ENCODE measurements around the gene KLF7. TPM values are rescaled to one million over a fixed set of nuclear protein-coding genes. Genes with fewer than 3 reads are reported as not detected.

KLF7 gene
- total and polyA plus RNA-seq, 4 donors = 4.4 to 51.8 (median 22.3) TPM

DNA sequence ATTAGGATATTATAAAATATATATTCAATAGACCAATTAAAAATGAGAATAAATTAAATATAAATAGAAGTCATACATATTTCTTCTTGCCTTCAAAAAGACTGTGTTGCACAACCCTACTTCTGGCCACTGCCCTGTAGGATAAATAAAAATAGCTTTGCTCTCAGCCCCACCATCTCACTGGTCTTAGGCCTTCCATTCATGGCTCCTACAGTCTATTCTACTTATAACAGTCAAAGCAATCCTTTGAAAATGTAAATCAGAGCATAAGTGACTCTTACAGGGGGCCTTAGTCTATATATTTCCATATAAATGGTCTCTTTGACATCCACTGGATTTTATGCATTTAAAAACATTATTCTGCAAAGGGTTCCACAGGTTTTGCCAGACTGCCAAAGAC, 72.9 kb downstream of the KLF7 start:
- DNase-seq (no peak), ATAC-seq (ENCODE audit: insufficient read depth, low FRiP score) (no peak)
- Histone ChIP-seq H3K4me3 (no peak overlapping the region), H3K36me3 (ENCODE audit: control insufficient read depth in 4 of 4, insufficient read depth in 4 of 4, low read length in 4 of 4) (peaks cover 0 to 2% (median 0%) of the 10 kb centered on the region in 4 donors), H3K27me3 (ENCODE audit: control insufficient read depth in 3 of 3, insufficient read depth in 3 of 3, low read length in 2 of 3) (no peaks in the 10 kb centered on the region), H3K9me3 (ENCODE audit: control insufficient read depth in 4 of 4, insufficient read depth in 3 of 4, low read length in 3 of 4) (no peaks in the 10 kb centered on the region), H3K27ac (ENCODE audit: low read depth in 1 of 2, low read length in 1 of 2) (no peak overlapping the region), H3K4me1 (ENCODE audit: control insufficient read depth in 5 of 5, insufficient read depth in 5 of 5, low read length in 5 of 5) (peaks cover 0 to 58% (median 0%) of the 10 kb centered on the region in 5 donors), H3K9ac (ENCODE audit: insufficient read depth in 1 of 2, low read length in 2 of 2) (no peak overlapping the region)
- TF ChIP-seq, protein P1, sequence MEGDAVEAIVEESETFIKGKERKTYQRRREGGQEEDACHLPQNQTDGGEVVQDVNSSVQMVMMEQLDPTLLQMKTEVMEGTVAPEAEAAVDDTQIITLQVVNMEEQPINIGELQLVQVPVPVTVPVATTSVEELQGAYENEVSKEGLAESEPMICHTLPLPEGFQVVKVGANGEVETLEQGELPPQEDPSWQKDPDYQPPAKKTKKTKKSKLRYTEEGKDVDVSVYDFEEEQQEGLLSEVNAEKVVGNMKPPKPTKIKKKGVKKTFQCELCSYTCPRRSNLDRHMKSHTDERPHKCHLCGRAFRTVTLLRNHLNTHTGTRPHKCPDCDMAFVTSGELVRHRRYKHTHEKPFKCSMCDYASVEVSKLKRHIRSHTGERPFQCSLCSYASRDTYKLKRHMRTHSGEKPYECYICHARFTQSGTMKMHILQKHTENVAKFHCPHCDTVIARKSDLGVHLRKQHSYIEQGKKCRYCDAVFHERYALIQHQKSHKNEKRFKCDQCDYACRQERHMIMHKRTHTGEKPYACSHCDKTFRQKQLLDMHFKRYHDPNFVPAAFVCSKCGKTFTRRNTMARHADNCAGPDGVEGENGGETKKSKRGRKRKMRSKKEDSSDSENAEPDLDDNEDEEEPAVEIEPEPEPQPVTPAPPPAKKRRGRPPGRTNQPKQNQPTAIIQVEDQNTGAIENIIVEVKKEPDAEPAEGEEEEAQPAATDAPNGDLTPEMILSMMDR (IDR thresholded peaks at IDR 0.05; ENCODE audit: control extremely low read depth, extremely low read depth) = no peak

DNA sequence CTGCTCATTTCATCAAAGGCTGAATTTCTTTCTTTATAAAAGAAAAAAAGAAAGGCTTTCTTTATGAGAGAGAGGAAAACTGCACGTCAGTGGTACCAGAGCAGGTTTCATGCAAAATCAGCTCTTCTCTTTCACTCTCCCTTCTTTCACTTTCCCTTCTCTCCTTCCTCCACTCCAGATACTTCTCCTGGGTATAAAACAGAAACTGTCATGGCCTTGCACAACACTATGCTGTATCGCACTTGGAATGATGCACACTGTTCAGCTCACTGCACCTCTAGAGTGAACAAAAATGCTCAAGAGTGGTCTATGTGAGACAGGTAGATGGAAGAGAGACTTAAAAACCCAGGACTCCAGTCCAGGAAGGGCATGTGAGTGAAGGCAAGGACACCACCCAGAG, 73.8 kb downstream of the KLF7 start:
- Histone ChIP-seq H3K27me3 (ENCODE audit: control insufficient read depth in 3 of 3, insufficient read depth in 3 of 3, low read length in 2 of 3) (no peaks in the 10 kb centered on the region), H3K4me1 (ENCODE audit: control insufficient read depth in 5 of 5, insufficient read depth in 5 of 5, low read length in 5 of 5) (peaks cover 0 to 61% (median 0%) of the 10 kb centered on the region in 5 donors), H3K9me3 (ENCODE audit: control insufficient read depth in 4 of 4, insufficient read depth in 3 of 4, low read length in 3 of 4) (no peaks in the 10 kb centered on the region), H3K27ac (ENCODE audit: low read depth in 1 of 2, low read length in 1 of 2) (peak overlapping the region; percentile 5 to 93), H3K4me3 (no peak overlapping the region), H3K9ac (ENCODE audit: insufficient read depth in 1 of 2, low read length in 2 of 2) (no peak overlapping the region), H3K36me3 (ENCODE audit: control insufficient read depth in 4 of 4, insufficient read depth in 4 of 4, low read length in 4 of 4) (peaks cover 0 to 4% (median 2%) of the 10 kb centered on the region in 4 donors)
- WGBS, 2 donors = 77 to 85% methylated on average over 2 of the region's 2 CpGs
- TF ChIP-seq, protein P1 (IDR thresholded peaks at IDR 0.05; ENCODE audit: control extremely low read depth, extremely low read depth) = no peak
- no peak for DNase-seq
- no peak for ATAC-seq (ENCODE audit: insufficient read depth, low FRiP score)

DNA sequence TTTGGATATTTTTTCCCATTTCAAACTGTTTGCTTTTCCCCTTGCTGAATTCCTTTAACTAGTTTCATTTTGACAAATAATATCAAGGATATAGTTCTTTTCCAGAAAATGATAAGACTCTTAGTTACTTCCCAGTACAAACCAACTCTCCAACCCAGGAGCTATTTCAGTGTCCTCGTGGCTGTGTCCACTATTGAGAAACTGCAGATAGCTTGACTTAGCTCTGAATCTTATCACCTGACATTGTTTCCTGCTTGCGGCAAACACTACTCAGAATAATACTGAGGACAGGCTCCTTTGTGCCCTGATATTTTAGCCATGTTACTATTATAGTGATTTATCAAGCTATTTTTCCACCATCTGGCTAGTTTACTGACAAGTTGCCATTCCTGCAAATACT, 74.6 kb downstream of the KLF7 start:
- Histone ChIP-seq H3K4me3 (no peak overlapping the region), H3K9me3 (ENCODE audit: control insufficient read depth in 4 of 4, insufficient read depth in 3 of 4, low read length in 3 of 4) (no peaks in the 10 kb centered on the region), H3K27me3 (ENCODE audit: control insufficient read depth in 3 of 3, insufficient read depth in 3 of 3, low read length in 2 of 3) (no peaks in the 10 kb centered on the region), H3K4me1 (ENCODE audit: control insufficient read depth in 5 of 5, insufficient read depth in 5 of 5, low read length in 5 of 5) (peaks cover 0 to 61% (median 0%) of the 10 kb centered on the region in 5 donors), H3K36me3 (ENCODE audit: control insufficient read depth in 4 of 4, insufficient read depth in 4 of 4, low read length in 4 of 4) (peaks cover 0 to 9% (median 2%) of the 10 kb centered on the region in 4 donors), H3K27ac (ENCODE audit: low read depth in 1 of 2, low read length in 1 of 2) (peak overlapping the region in 1 of 2 donors; percentile 93), H3K9ac (ENCODE audit: insufficient read depth in 1 of 2, low read length in 2 of 2) (no peak overlapping the region)
- DNase-seq (no peak), ATAC-seq (ENCODE audit: insufficient read depth, low FRiP score) (no peak)
- 22 to 32% methylated on average over 2 of the region's 2 CpGs for WGBS, 2 donors
- TF ChIP-seq, protein P1 (IDR thresholded peaks at IDR 0.05; ENCODE audit: control extremely low read depth, extremely low read depth) = no peak

DNA sequence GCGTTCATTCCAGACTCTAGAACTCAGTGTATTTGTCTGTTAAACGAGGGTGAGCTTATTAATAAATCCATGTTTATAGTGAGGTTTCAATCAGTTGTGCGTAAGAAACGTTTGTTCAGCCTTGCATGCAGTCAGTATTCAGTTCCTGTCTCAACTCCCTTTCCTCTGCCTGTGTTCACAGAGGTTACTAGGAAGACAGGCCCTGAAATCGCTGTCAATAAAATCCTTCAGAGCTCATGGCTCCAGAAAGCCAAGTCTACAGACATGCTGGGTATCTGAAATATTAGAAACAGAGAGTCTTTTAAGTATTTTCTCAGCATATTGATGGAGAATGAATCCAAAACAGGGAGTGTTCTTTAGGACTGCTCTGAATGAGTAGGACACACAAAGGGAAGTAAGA, 75.4 kb downstream of the KLF7 start:
- no peaks in the 10 kb centered on the region for H3K27me3 ChIP-seq (ENCODE audit: control insufficient read depth in 3 of 3, insufficient read depth in 3 of 3, low read length in 2 of 3)
- peaks cover 0 to 62% (median 0%) of the 10 kb centered on the region in 5 donors for H3K4me1 ChIP-seq (ENCODE audit: control insufficient read depth in 5 of 5, insufficient read depth in 5 of 5, low read length in 5 of 5)
- 58 to 65% methylated on average over 5 of the region's 5 CpGs for WGBS, 2 donors
- H3K4me3 ChIP-seq = no peak overlapping the region
- ATAC-seq (ENCODE audit: insufficient read depth, low FRiP score) (no peak), DNase-seq (no peak)
- TF ChIP-seq, protein P1 (IDR thresholded peaks at IDR 0.05; ENCODE audit: control extremely low read depth, extremely low read depth) = no peak
- H3K27ac ChIP-seq (ENCODE audit: low read depth in 1 of 2, low read length in 1 of 2) = peak overlapping the region in 1 of 2 donors; percentile 93
- peaks cover 0 to 9% (median 2%) of the 10 kb centered on the region in 4 donors for H3K36me3 ChIP-seq (ENCODE audit: control insufficient read depth in 4 of 4, insufficient read depth in 4 of 4, low read length in 4 of 4)
- H3K9ac ChIP-seq (ENCODE audit: insufficient read depth in 1 of 2, low read length in 2 of 2) = no peak overlapping the region
- H3K9me3 ChIP-seq (ENCODE audit: control insufficient read depth in 4 of 4, insufficient read depth in 3 of 4, low read length in 3 of 4) = no peaks in the 10 kb centered on the region
